IPS-20b (cell line): ENCODE data around the gene MLPH.
"Not testable (repeated sequence)": the region's sequence is repeated elsewhere in the genome, so short reads cannot be mapped to it uniquely, and the experiment has no call there.

Experiments
- H3K27ac ChIP-seq: one replicate; pipeline ENCODE4 v1.5.1; 2013; ENCODE audit warnings: low read length
- H3K27me3 ChIP-seq: 2 replicates; pipeline ENCODE4 v1.6.1; 2013; ENCODE audit warnings: mild to moderate bottlenecking, low read length, inconsistent platforms; ENCODE audit not compliant: insufficient read depth
- H3K36me3 ChIP-seq: 2 replicates; pipeline ENCODE4 v1.6.1; 2013; ENCODE audit warnings: low read depth, mild to moderate bottlenecking, inconsistent platforms, low read length, moderate library complexity; ENCODE audit not compliant: insufficient read depth
- H3K4me1 ChIP-seq: 2 replicates; pipeline ENCODE4 v1.6.1; 2013; ENCODE audit warnings: mild to moderate bottlenecking, control low read depth, inconsistent platforms, low read length, moderate library complexity; ENCODE audit not compliant: insufficient read depth
- H3K4me3 ChIP-seq: 2 replicates; pipeline ENCODE4 v1.5.1; 2013; ENCODE audit warnings: mild to moderate bottlenecking, low read length, inconsistent platforms
- H3K9ac ChIP-seq: 2 replicates; pipeline ENCODE4 v1.6.1; 2013; ENCODE audit warnings: low read depth, mild to moderate bottlenecking, inconsistent platforms, low read length, moderate library complexity
- H3K9me3 ChIP-seq: 2 replicates; pipeline ENCODE4 v1.6.1; 2013; ENCODE audit warnings: mild to moderate bottlenecking, low read depth, low read length, inconsistent platforms; ENCODE audit not compliant: insufficient read depth

MLPH gene

GRCh38 chr2:237459741-237460174, 27.3 kb upstream of the MLPH start:
- Histone ChIP-seq H3K9me3 (no peaks in the 10 kb centered on the region), H3K27ac (no peak overlapping the region), H3K4me1 (no peaks in the 10 kb centered on the region), H3K36me3 (no peaks in the 10 kb centered on the region), H3K9ac (no peak overlapping the region), H3K4me3 (no peak overlapping the region), H3K27me3 (no peaks in the 10 kb centered on the region; the same call in 1 of the 2 replicates)

GRCh38 chr2:237464757-237465391, 22.2 kb upstream of the MLPH start:
- H3K4me3 ChIP-seq: no peak overlapping the region
- no peaks in the 10 kb centered on the region for H3K36me3 ChIP-seq
- H3K27ac ChIP-seq: no peak overlapping the region
- H3K9me3 ChIP-seq: no peaks in the 10 kb centered on the region
- no peaks in the 10 kb centered on the region for H3K27me3 ChIP-seq
- H3K4me1 ChIP-seq: no peaks in the 10 kb centered on the region
- no peak overlapping the region for H3K9ac ChIP-seq

GRCh38 chr2:237465515-237466148, 21.4 kb upstream of the MLPH start:
- Histone ChIP-seq H3K36me3 (no peaks in the 10 kb centered on the region), H3K4me1 (no peaks in the 10 kb centered on the region), H3K27ac (no peak overlapping the region), H3K9me3 (no peaks in the 10 kb centered on the region), H3K4me3 (no peak overlapping the region), H3K27me3 (no peaks in the 10 kb centered on the region), H3K9ac (no peak overlapping the region)

GRCh38 chr2:237466211-237466610, 20.8 kb upstream of the MLPH start:
- Histone ChIP-seq H3K27ac (no peak overlapping the region), H3K9me3 (no peaks in the 10 kb centered on the region), H3K9ac (no peak overlapping the region)

GRCh38 chr2:237467447-237468179, 19.4 kb upstream of the MLPH start:
- H3K36me3 ChIP-seq: no peaks in the 10 kb centered on the region
- H3K4me1 ChIP-seq: peaks cover 3% of the 10 kb centered on the region; the same call in 1 of the 2 replicates
- H3K9ac ChIP-seq: no peak overlapping the region
- H3K27me3 ChIP-seq: no peaks in the 10 kb centered on the region
- H3K27ac ChIP-seq: no peak overlapping the region
- no peaks in the 10 kb centered on the region for H3K9me3 ChIP-seq
- H3K4me3 ChIP-seq: no peak overlapping the region

More at GRCh38 chr2:237466211-237466610, 20.8 kb upstream of the MLPH start:
- Histone ChIP-seq H3K27me3 (no peaks in the 10 kb centered on the region), H3K4me3 (no peak overlapping the region), H3K4me1 (peaks cover 1% of the 10 kb centered on the region; the same call in 1 of the 2 replicates), H3K36me3 (no peaks in the 10 kb centered on the region)

GRCh38 chr2:237469410-237469809, 17.6 kb upstream of the MLPH start:
- not testable (repeated sequence) for H3K9me3 ChIP-seq, H3K27ac ChIP-seq, H3K36me3 ChIP-seq, H3K27me3 ChIP-seq, H3K9ac ChIP-seq, H3K4me1 ChIP-seq, H3K4me3 ChIP-seq

DNA sequence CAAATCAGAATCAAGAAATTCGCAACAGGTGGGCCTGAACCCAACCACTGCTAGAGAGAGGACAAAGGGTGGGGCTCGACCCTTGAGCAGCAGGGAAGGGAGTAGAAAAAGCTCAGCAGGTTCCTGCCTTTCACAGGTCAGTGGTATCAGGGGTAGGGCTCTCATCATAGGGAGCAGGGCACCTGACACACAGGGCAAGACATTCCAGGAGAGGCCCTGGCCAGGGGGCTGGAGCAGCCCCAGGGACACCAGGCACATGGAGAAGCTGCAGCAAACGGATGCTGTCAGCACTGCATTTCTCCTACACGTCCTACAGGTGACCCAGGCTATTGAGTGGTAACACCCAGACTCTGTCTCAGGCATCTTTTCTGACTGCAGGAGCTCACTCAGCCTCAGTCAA, 17.2 kb upstream of the MLPH start:
- Histone ChIP-seq H3K36me3 (no peaks in the 10 kb centered on the region), H3K9me3 (no peaks in the 10 kb centered on the region)

DNA sequence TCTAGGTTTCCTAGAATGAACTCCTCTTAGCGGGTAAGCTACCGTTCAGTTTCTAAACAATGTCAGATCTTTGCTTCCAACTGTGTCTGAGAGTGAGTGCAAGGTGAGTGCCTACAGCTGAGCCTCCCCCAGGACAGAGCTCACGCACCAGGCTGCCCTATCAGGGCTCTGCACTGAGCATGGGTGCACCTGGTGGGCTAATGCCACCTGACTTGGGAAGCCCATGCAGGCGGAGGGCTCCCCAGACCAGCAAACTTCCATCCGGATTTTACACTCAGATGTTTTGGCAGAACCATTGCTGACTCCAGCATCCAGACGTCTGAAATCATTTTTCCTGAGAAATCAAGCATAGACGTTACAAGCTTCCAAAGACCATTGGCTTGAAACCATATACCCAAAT, 16.1 kb upstream of the MLPH start:
- H3K4me3 ChIP-seq: no peak overlapping the region
- H3K27ac ChIP-seq: no peak overlapping the region
- peaks cover 4% of the 10 kb centered on the region for H3K27me3 ChIP-seq
- H3K9ac ChIP-seq: no peak overlapping the region
- H3K36me3 ChIP-seq: no peaks in the 10 kb centered on the region
- H3K9me3 ChIP-seq: no peaks in the 10 kb centered on the region
- H3K4me1 ChIP-seq: peaks cover 12% of the 10 kb centered on the region; the same call in 1 of the 2 replicates

More for the DNA sequence above, 17.2 kb upstream of the MLPH start:
- Histone ChIP-seq H3K4me1 (peaks cover 9% of the 10 kb centered on the region; the same call in 1 of the 2 replicates), H3K27ac (no peak overlapping the region), H3K9ac (no peak overlapping the region), H3K27me3 (no peaks in the 10 kb centered on the region), H3K4me3 (no peak overlapping the region)

DNA sequence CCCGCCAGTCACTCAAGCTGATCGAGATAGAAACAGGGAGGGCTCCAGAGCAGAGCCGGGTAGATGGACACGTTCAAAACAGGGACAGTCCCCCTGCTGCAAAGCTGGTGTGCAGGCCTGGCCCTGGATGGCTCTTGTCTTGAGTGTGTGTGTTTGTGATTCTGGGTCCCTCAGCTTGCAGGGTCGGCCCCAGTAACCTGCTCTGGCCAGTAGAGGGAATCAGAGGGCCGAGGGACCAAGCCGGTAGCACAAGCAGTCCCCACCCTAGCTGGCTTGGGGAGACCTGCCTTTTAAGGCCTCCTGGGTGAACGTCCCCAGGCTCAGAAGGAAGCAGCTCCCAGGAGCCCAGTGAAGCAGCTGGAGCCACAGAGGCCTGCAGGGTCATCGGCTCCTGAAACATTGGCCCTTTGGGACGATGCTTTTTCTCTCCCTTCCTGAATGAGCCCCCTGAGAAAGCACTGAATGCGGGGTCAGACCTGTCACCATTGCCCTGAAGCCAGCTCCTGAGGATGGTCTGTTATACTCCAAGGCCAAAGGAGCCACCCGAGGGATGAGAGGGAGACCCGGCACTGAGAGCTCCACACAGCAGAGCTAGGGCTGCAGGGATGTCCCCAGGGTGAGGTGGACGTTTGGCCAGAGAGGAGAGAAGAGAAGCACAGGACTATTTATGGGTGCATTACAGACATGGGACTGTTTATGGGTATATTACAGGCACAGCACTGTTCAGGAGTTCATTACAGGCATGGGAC, 15.4 kb upstream of the MLPH start:
- Histone ChIP-seq H3K36me3 (no peaks in the 10 kb centered on the region), H3K27ac (no peak overlapping the region), H3K9me3 (no peaks in the 10 kb centered on the region), H3K9ac (no peak overlapping the region), H3K27me3 (peaks cover 11% of the 10 kb centered on the region), H3K4me1 (peaks cover 13% of the 10 kb centered on the region; the same call in 1 of the 2 replicates), H3K4me3 (no peak overlapping the region)

DNA sequence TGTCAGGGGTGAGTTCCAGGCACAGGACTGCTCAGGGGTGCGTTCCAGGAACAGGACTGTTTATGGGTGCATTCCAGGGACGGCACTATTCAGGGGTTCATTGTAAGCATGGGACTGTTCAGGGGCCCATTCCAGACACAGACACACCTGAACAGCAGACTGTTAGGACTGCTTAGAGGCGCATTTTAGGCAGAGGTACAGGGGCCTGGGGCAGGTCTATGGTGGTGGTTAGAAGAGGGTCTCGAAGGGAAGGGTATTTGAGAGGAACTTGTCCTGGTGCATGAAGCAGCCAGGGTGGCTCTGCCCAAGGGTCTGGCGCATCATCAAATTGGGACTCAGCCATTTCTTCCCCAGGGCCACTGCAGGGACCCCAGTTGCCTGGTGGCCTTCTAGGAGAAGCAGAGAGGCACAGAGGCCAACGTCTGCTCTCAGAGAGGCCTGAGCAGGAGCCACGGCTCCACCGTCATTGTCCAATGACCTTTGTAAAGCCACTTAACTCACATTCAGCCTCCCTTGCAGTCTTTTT, 14.8 kb upstream of the MLPH start:
- no peak overlapping the region for H3K4me3 ChIP-seq
- H3K36me3 ChIP-seq: no peaks in the 10 kb centered on the region
- H3K4me1 ChIP-seq: peaks cover 13% of the 10 kb centered on the region; the same call in 1 of the 2 replicates
- H3K9me3 ChIP-seq: no peaks in the 10 kb centered on the region
- H3K9ac ChIP-seq: no peak overlapping the region
- H3K27ac ChIP-seq: no peak overlapping the region
- H3K27me3 ChIP-seq: peaks cover 18% of the 10 kb centered on the region
